MG63 (cell line): Measurements from ENCODE around the gene NCK2. TPM values are rescaled to one million over a fixed set of nuclear protein-coding genes. Genes with fewer than 3 reads are reported as not detected.
"Not testable (repeated sequence)": the region's sequence is repeated elsewhere in the genome, so short reads cannot be mapped to it uniquely, and the experiment has no call there.

Experiments used
- DNase-seq: peaks from one replicate; pipeline ENCODE4 v3.0.0-alpha.2; 2020
- H3K27me3 ChIP-seq: fragments of 250-450 bp; sonication (Bioruptor Pico); 2 replicates; pipeline ENCODE4 v1.5.1; 2020; ENCODE audit warnings: mild to moderate bottlenecking, moderate library complexity
- H3K36me3 ChIP-seq: fragments of 250-450 bp; sonication (Bioruptor Pico); 2 replicates; pipeline ENCODE4 v1.5.1; 2020; ENCODE audit warnings: mild to moderate bottlenecking, moderate library complexity
- H3K4me3 ChIP-seq: fragments of 250-450 bp; sonication (Bioruptor Pico); 2 replicates; pipeline ENCODE4 v1.5.1; 2020; ENCODE audit warnings: mild to moderate bottlenecking, moderate library complexity
- H3K9me3 ChIP-seq: fragments of 250-450 bp; sonication (Bioruptor Pico); 2 replicates; pipeline ENCODE4 v1.5.1; 2020; ENCODE audit warnings: mild to moderate bottlenecking, moderate library complexity
- total RNA-seq: library from RNA; depleted of rRNA; stranded (reverse); fragments of >200 nt; shearing (Covaris generic); gene quantifications from 2 replicates; pipeline ENCODE4 v1.2.3, GENCODE V29; 2014; ENCODE audit warnings: low replicate concordance

Gene NCK2
- total RNA-seq, 1 experiment from 2014 or later, result 23.4 TPM

DNA sequence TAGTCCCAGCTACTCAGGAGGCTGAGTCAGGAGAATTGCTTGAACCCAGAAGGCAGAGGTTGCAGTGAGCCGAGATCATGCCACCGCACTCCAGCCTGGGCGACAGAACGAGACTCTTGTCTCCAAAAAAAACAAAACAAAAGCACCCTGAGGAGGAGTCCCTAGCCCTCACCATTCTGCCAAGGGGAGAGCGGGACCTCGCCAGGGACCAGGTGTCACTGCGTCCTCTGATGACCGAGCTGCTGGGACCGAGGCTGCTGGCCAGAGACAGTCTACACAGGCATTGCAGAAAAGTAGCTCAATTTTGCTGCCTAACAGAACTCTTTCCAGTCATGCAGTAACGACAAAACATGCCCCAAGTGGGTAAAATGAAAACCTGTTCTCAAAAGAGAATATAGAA is 18.4 kb downstream of the NCK2 start:
- DNase-seq, result no peak
- Histone ChIP-seq H3K27me3 (no peaks in the 10 kb centered on the region), H3K4me3 (no peak overlapping the region), H3K36me3 (no peaks in the 10 kb centered on the region), H3K9me3 (no peaks in the 10 kb centered on the region)

GRCh38 chr2:105764059-105764458 is 19.3 kb downstream of the NCK2 start:
- H3K9me3 ChIP-seq, result no peaks in the 10 kb centered on the region
- DNase-seq, result no peak
- no peak overlapping the region for H3K4me3 ChIP-seq
- no peaks in the 10 kb centered on the region for H3K27me3 ChIP-seq
- H3K36me3 ChIP-seq, result no peaks in the 10 kb centered on the region

GRCh38 chr2:105765415-105766299 is 20.9 kb downstream of the NCK2 start:
- Histone ChIP-seq H3K27me3 (no peaks in the 10 kb centered on the region), H3K9me3 (no peaks in the 10 kb centered on the region), H3K36me3 (no peaks in the 10 kb centered on the region), H3K4me3 (no peak overlapping the region)
- no peak for DNase-seq

GRCh38 chr2:105766300-105766866 is 21.7 kb downstream of the NCK2 start:
- no peaks in the 10 kb centered on the region for H3K36me3 ChIP-seq
- no peak overlapping the region for H3K4me3 ChIP-seq
- H3K27me3 ChIP-seq, result no peaks in the 10 kb centered on the region
- H3K9me3 ChIP-seq, result no peaks in the 10 kb centered on the region
- no peak for DNase-seq

DNA sequence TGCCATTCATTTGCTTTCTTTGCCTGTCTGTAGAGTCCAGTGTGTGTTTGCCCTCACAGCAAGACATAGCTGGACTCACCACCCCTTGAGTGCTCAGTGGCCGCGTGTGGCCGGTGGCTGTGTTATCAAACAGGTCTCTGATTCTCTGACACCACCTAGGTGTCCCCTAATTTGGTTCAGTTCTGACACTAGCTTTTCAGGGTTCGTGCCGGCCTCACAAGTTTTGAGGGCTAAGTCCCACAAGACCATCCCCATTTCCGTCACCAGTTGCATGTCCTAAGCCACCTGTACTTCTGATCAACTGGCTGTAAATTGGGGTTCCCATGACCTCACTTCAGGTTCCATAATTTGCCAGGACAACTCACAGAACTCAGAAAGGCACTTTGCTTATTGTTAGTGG is 23.5 kb downstream of the NCK2 start:
- H3K4me3 ChIP-seq, result no peak overlapping the region
- H3K9me3 ChIP-seq, result no peaks in the 10 kb centered on the region
- H3K27me3 ChIP-seq, result no peaks in the 10 kb centered on the region
- no peaks in the 10 kb centered on the region for H3K36me3 ChIP-seq
- no peak for DNase-seq

DNA sequence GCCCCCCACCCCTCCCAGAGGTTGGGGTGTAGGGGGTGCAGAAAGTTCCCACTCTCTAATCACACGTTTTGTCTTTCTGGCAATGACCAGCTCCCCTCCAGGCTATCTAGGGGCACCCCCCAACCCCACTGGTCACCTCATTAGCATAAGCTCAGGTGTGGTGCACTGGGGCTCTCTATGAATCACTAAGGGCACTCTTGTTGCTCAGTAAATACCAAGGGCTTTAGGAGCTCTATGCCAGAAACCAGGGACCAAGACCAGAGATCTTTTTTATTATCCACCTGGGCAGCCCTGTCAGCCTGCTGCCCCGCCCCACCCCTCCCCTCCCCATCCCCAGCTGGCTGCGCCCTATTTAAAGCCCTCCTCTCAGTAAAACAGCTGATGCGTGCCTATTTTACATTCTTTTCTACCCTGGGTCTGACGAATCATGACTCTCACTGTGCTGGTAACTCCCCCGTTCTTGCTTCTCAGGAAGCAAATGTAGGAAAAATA is 24.3 kb downstream of the NCK2 start:
- Histone ChIP-seq H3K9me3 (no peaks in the 10 kb centered on the region), H3K4me3 (no peak overlapping the region)
- DNase-seq, result no peak

GRCh38 chr2:105769504-105769903 is 24.8 kb downstream of the NCK2 start:
- no peaks in the 10 kb centered on the region for H3K36me3 ChIP-seq
- H3K9me3 ChIP-seq, result no peaks in the 10 kb centered on the region
- no peaks in the 10 kb centered on the region for H3K27me3 ChIP-seq
- DNase-seq, result no peak
- H3K4me3 ChIP-seq, result no peak overlapping the region

More for the DNA sequence above, 24.3 kb downstream of the NCK2 start:
- H3K27me3 ChIP-seq, result no peaks in the 10 kb centered on the region
- no peaks in the 10 kb centered on the region for H3K36me3 ChIP-seq

- Histone ChIP-seq H3K9me3 (no peaks in the 10 kb centered on the region), H3K27me3 (no peaks in the 10 kb centered on the region), H3K4me3 (no peak overlapping the region), H3K36me3 (no peaks in the 10 kb centered on the region)
- DNase-seq, result no peak
These were observed 25.4 kb downstream of the NCK2 start for GRCh38 chr2:105770149-105770548.

DNA sequence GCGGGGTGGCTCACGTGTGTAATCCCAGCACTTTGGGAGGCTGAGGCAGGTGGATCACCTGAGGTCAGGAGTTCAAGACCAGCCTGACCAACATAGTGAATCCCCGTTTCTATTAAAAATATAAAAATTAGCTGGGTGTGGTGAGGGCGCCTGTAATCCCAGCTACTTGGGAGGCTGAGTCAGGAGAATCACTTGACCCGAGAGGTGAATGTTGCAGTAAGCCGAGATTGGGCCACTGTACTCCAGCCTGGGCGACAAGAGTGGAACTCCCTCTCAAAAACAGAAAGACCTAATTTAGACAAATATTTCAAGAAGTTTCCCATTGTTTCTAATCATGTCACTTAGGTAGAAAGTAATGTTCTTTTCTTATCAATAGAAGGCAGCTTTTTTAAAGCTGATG is 26.6 kb downstream of the NCK2 start:
- DNase-seq, H3K27me3 ChIP-seq, H3K9me3 ChIP-seq, H3K4me3 ChIP-seq, H3K36me3 ChIP-seq: not testable (repeated sequence)

GRCh38 chr2:105771836-105772235 is 27.1 kb downstream of the NCK2 start:
- Histone ChIP-seq H3K27me3 (no peaks in the 10 kb centered on the region), H3K36me3 (no peaks in the 10 kb centered on the region), H3K4me3 (no peak overlapping the region), H3K9me3 (no peaks in the 10 kb centered on the region)
- no peak for DNase-seq

GRCh38 chr2:105772362-105772761 is 27.6 kb downstream of the NCK2 start:
- Histone ChIP-seq H3K36me3 (no peaks in the 10 kb centered on the region), H3K9me3 (no peaks in the 10 kb centered on the region), H3K27me3 (no peaks in the 10 kb centered on the region), H3K4me3 (no peak overlapping the region)
- DNase-seq, result no peak

- Histone ChIP-seq H3K4me3 (no peak overlapping the region), H3K27me3 (no peaks in the 10 kb centered on the region), H3K36me3 (no peaks in the 10 kb centered on the region), H3K9me3 (no peaks in the 10 kb centered on the region)
- no peak for DNase-seq
These were observed 28.9 kb downstream of the NCK2 start for GRCh38 chr2:105773568-105773967.

DNA sequence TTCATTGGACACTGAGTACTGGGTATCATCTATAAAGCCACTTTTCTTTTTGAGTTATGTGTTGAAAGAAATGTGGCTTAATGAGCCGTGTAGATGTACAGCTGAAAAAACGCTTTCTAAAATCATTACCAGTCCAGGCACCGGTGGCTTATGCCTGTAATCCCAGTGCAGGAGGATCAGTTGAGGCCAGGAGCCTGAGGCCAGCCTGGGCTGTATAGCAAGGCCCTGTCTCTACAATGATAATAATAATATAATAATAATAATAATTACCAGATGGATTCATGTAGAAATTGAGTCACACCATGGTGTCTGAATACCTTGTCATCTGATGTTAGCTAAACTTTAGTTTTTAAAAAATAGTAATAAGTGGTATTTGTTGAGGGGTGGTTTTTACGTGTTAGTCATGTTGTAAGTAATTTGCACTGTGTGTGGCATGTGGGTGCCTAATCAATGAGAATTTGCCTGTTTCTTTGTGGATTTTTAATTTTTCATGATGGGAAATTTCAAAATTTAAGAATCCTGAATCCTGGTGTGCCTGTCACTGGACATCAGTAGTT is 30.1 kb downstream of the NCK2 start:
- Histone ChIP-seq H3K36me3 (no peaks in the 10 kb centered on the region), H3K9me3 (no peaks in the 10 kb centered on the region), H3K4me3 (no peak overlapping the region), H3K27me3 (no peaks in the 10 kb centered on the region)
- DNase-seq, result no peak

DNA sequence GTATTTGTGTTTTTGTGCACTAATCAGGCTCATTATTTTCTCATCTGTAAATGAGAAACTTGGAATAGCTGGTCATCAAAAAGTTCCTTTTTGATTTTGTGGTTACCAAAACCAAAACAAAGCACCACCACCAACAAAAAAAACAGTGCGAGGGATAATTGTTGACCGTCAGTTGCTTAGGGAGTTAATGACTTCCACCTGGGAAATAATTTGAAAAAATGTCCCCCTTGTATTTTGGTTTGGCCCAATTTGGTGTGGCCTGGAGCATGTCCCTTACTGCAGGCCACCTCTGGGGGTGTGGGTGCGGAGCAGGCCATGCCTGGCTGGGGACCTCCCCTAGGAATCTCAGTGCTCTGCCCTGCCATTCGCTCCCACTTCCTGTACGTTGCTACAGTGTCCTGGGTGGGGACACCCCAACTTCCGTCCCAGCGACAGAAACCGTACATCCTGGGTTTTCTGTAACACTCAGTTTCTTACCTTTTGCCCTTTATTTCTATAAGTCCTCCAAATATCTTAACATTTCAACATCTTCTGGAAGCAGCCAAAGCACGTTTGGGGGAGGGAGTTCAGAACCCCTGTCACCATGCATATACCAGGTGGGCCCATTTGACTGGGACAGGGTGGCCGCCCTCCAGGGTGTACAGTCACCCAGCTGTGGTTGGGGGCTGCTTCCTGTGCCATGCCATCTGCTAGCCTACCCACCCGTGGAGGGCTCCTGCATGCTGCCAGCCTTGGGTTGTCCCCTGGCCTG is 31.3 kb downstream of the NCK2 start:
- Histone ChIP-seq H3K4me3 (no peak overlapping the region), H3K27me3 (no peaks in the 10 kb centered on the region), H3K9me3 (no peaks in the 10 kb centered on the region), H3K36me3 (no peaks in the 10 kb centered on the region)
- no peak for DNase-seq

GRCh38 chr2:105776560-105776928 is 31.8 kb downstream of the NCK2 start:
- Histone ChIP-seq H3K4me3 (no peak overlapping the region), H3K27me3 (no peaks in the 10 kb centered on the region), H3K9me3 (no peaks in the 10 kb centered on the region), H3K36me3 (no peaks in the 10 kb centered on the region)
- DNase-seq, result no peak

GRCh38 chr2:105777031-105777482 is 32.3 kb downstream of the NCK2 start:
- Histone ChIP-seq H3K4me3 (no peak overlapping the region), H3K9me3 (no peaks in the 10 kb centered on the region), H3K27me3 (no peaks in the 10 kb centered on the region), H3K36me3 (no peaks in the 10 kb centered on the region)
- no peak for DNase-seq

DNA sequence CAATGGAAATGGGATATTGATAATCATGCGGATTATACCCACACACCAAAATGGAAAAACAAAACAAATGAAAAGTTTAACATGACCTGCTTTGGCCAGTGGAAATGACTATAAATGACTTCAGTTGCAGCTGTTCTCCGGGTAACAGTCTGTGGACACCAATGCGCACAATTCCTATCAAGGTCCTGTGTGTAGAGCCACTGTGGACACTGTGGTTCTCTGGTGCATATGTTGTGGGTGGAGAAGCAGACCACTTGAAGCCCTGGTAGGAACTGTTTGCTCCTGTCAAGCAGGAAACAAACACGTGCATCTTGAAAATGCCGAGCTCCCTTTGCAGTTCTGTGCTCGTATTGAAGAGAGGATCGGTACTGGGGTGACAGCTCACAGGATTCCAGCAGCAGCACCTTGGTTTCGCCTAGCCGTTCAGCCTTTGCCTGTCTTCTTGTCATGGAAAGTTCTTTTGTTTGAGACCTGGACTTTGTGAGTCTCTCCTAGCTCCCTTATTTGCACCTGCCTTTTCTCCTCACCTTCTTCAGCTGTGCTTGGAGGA is 32.9 kb downstream of the NCK2 start:
- Histone ChIP-seq H3K9me3 (no peaks in the 10 kb centered on the region), H3K27me3 (no peaks in the 10 kb centered on the region), H3K36me3 (no peaks in the 10 kb centered on the region), H3K4me3 (no peak overlapping the region)
- no peak for DNase-seq
